Right renal pelvis (tissue), 4 donors: ENCODE measurements around the gene IDI1. TPM values are rescaled to one million over a fixed set of nuclear protein-coding genes. Genes with fewer than 3 reads are reported as not detected.
A peak's percentile ranks its signal among the peaks of the same experiment; 100 is the strongest.
"Not testable (repeated sequence)": the region's sequence is repeated elsewhere in the genome, so short reads cannot be mapped to it uniquely, and the experiment has no call there.

ENCODE experiments used
- DNase-seq, 4 donors: peaks; one replicate each; pipeline ENCODE4 v3.0.0-alpha.2; 2013; ENCODE audit warnings: low read depth in 4 of 4, low spot score in 3 of 4, missing footprints in 1 of 4
- polyA plus RNA-seq, 4 donors: library from polyadenylated mRNA; unstranded; fragments of 120-200 nt; gene quantifications; one replicate each; pipeline ENCODE4 v1.2.1, GENCODE V29; 2013; ENCODE audit not compliant: insufficient read length in 4 of 4

IDI1 gene
- polyA plus RNA-seq, 4 donors, result 66.7 to 87.5 (median 78.3) TPM

DNA sequence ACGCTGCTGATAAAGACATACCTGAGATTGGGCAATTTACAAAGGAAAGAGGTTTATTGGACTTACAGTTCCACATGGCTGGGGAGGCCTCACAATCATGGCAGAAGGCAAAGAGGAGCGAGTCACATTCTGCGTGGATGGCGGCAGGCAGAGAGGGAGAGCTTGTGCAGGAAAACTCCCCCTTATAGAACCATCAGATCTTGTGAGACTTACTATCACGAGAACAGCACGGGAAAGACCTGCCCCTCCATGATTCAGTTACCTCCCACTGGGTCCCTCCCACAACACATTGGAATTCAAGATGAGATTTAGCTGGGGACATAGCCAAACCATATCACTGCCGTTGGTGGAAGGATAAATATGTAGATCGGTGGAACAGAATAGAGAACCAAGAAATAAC lies 17.8 kb upstream of the IDI1 start:
- not testable (repeated sequence) for DNase-seq

DNA sequence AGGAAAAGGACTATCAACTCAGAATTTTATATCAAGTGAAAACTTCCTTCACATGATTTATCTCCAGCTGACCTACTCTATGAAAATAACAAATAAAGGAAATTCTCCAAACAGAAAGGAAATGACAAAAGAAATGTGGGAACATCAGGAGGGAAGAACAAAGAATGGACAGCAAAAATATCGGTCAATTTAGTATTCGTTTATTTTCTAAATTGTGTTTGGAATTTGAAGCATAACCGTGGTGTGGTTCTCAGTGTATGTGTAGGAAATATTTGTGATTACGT lies 16.0 kb upstream of the IDI1 start:
- no peak for DNase-seq

DNA sequence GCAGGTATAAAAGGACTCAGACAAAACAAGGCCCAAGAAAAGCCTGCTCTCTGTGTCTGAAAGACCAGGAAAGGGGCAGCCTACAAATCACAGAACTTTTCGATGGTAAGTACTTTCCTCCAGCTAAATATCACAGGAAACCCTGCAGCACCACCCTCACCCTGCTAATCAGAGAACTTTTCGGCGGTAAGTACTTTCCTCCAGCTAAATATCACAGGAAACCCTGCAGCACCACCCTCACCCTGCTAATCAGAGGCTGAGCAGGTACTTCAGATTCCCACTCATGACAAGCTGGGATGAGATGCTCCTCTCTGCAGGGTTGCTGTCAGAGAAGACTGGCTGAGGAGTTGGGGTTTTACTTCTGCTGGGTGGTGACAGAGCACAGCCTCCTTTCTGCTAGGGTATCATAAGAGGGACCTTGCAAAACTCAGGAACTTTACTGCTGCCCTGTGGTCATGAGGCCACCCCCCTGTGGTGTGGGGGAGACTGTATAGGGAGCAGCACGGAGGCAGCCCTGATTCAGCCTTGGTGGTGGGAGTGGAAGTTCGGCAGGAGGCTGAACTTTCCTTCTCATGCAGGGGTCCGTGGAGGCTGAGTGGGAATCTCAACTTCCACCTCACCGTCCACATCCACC lies 14.4 kb upstream of the IDI1 start:
- DNase-seq, result no peak

DNA sequence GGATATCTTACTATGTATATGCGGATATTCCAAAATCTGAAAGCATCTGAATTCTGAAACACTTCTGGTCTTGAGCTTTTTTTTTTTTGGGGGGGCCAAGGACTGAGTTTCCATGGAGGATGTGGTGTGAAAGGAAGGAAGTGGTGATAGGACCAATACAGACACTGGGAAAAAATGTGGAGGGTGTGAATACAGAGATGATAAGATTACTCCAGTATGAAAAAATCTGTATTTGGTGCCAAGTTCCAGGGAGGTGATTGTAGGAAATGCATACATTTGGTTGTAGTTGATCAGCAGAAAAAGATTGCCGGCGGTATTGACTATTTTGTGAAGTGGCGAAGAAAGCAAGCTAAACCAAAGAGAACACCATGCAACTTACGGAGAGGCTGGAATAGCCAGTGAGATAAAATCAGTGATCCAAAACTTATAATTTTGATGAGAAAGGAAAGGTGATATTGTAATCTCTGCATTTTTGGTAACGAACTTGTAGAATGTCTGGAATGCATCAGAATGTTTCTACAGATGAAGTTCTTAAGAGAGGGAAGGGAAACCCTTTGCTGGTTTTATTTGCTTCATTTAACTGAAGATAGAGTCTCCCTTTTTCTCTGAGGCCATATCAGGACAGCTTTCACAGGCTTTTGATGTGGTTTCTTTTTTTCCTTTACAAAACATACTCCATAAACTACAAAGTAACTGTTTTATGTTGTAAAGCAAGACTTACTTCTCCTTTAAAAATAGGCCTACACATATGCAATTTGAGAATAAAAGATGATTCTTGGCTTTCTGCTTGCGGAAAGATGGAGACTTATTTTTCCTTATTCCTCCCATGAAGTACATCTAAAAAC lies 13.2 kb upstream of the IDI1 start:
- no peak for DNase-seq

DNA sequence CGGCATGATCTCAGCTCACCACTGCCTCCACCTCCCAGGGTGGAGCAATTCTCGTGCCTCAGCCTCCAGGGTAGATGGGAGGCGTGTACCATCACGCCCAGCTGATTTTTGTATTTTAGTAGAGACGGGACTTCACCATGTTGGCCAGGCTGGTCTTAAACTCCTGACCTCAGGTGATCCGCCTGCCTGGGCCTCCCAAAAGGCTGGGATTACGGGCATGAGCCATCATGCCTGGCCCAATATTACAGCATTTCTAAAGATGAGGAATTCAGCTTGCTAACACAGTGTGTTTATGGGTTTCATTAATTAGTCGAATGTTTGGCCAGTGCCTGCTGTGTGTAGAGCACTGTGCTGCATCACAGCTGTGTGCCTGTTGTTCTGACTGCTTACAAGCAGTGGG lies 11.0 kb upstream of the IDI1 start:
- DNase-seq, result no peak

DNA sequence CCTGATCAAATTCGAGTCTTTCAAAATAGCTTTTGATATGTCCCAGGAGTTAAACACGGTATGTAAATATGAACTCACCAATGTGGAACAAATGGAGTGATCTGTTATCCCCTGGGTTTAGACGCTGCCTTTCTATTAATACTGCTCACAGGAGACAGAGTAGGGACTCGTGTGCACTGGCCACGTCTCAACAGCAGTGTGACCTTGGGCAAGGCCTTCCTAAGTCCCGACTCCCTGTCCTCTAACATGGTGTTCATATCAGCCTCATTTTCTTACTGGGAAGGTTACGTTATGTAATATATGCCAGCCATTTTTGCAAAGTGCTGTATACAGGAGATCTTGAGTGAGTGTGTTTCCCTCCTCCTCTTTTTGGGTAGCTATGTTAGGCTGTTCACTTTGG lies 9.1 kb upstream of the IDI1 start:
- DNase-seq, result no peak

DNA sequence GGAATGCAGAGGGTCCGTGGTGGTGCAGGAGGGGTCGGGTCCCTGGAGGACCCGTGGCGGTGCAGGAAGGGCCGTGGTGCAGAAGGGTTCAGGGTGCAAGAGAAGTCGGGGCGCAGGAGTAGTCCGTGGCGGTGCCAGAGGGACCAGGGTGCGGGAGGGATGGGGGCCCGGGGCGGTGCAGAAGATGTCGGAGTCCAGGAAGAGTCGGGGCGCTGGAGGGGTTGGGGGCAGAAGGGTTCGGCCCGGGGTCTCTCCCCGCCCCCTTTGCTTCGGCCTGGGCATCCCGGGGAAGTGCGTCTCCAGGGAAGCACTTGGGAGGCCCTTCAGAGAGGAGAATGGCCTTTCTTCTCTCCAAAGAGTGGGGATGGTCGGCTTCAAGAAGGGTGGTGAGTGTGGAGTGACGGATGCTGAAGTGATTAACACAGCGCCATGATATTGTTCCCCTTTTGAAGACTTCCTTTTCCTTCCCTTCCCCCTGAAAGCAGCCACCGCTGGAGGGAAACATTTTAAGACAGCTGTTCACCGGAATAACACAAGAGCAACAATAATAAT lies 8.3 kb upstream of the IDI1 start:
- no peak for DNase-seq

DNA sequence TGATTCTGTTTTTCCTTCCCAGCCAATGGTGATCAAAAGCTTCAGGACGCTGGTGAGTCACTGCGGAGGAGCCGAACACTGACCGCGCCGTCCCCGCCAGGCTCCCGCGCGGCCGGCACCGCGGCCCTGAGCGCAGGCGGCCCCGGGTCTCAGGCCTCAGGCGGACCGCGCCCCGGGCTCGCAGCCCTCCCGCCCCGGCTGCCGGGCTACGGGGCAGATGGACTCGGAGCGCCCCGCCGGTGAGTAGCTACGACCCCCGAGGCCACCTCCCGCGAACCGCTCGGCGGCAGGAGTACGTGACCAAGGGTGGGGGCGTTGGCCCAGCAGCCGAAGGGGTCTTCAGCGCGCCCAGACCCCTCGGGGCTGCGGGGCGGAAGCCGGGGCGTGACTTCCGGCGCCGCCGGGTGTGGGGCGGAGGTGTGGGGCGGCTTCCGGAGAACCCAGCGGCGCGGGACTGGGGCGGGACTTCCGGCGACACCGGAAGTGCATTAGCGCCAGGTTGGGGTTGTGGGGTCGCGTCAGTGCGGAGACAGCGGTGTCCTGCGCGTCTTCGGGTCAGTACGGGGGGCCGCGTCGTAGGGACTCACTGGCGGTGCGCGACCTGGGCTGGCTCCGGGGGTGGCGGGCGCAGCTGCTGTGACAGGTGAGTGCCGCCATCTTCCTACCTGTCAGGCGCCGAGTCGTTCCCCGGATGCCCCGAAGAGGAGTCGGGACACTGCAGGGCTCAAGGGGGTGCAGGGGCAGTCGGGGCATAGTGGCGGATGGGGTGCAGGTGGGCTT lies 7.6 kb upstream of the IDI1 start, which contains the start of gene WDR37:
Gene WDR37, plus strand, starts transcription at position 60 of the 780 bp plus-strand sequence. CDS start 15,771 bp downstream, outside the sequence.
- DNase-seq, result peak in 3 of 4 donors; percentile 65 to 83 (median 73)

DNA sequence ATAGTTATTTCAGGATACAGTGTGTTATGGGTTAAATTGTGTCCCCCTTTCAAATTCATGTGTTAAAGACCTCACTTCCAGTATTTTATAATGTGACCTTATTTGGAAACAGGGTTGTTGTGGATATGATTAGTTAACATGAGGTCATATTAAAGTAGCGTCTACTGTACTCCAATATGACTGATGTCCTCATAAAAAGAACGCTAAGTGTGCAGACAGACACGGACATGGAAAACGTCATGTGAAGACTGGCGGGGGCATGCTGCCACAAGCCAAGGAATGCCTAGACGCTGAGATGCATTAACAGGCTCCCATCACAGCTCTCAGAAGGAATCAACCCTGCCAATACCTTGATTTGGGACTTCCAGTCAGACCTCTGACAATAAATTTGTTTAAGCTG lies 5.8 kb upstream of the IDI1 start:
- no peak for DNase-seq

DNA sequence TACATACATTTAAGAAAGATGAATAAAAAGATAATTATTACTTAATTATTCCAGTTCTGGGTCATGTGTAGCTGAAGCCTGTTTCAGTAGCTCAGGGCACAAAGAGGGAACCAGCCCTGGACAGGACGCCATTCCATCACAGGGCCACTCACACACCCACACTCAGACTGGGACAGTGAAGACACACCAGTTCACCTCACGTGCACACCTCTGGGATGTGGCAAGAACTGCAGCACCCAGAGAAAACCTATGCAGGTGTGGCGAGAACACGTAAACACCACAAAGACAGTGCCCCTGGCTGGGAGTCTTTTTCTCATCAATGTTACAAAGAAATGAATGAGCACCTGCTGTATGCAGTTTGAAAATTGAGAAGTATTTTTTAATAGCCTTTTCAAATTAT lies 1.6 kb upstream of the IDI1 start:
- no peak for DNase-seq

DNA sequence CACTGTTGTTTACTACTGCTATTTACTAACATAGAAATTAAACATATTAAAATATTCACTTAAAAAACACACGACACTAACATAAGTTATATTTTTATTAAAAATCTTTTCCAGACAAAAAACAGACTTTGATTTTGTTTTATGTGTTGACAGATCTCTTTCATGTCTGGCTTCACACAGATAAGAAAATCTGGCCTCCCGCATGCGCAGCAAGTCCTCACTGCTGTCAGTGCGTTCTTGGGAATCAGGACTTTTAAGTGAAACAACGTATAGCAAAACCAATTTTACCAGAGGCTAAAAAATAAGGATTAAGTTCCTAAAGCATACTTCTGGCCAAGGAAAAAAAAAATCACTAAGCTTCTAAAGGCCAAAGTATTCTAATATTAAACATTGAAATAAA lies 1.2 kb upstream of the IDI1 start:
- DNase-seq, result no peak

DNA sequence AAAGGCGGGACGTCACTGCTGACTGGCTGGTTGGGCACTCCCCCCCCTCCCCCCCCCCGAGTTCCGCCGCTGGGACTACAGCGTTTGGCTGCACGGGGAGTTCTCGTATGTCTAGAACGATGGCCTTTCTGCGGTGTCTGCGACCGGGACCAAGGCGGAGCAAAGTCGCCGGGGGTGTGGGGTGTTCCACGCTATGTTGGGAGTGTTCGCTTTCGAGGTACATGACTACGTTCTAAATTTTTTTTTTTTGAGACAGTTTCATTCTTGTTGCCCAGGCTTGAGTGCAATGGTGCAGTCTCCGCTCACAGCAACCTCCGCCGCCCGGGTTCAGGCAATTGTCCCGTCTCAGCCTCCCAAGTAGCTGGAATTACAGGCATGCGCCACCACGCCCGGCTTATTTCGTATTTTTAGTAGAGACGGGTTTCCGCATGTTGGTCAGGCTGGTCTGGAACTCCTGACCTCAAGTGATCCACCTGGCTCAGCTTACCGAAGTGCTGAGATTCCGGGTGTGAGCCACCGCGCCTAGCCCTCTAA lies 573 bp upstream of the IDI1 start:
- no peak for DNase-seq

DNA sequence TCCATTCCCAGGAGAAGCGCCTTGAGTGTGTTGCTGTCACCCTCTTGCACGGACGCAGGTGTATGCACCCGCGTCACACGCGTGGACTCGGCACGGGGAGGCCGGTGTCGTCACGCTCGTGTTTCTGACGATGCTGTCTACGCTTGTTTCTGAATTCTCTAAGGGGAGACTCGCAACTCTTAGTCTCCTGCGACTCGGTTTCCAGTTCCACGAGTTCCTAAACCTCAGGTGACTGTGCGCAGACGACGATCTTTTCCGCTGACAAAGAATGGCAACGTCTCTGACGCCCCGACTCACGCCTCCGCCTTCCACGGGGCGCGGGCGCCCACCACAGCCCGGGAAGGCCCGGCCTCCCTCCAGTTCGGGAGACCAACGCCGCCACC lies 579 bp downstream of the IDI1 start:
- DNase-seq, result no peak

DNA sequence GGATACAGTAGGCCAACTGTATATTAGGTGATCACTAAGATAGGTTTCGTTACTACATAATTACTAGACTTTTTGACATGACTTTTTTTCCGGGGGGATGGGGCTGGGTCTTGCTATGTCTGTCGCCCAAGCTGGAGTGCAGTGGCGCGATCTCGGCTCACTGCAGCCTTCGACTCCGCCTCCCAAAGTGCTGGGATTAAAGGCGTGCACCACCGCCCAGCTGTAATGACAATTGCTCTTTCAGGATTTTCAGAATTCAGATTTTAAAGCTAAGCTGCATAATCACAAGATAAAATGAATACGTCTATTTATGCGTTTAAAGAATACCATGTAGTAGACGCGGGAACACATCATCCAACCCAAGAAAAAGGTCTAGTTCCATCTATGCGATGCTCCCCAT lies 982 bp downstream of the IDI1 start:
- DNase-seq, result no peak

DNA sequence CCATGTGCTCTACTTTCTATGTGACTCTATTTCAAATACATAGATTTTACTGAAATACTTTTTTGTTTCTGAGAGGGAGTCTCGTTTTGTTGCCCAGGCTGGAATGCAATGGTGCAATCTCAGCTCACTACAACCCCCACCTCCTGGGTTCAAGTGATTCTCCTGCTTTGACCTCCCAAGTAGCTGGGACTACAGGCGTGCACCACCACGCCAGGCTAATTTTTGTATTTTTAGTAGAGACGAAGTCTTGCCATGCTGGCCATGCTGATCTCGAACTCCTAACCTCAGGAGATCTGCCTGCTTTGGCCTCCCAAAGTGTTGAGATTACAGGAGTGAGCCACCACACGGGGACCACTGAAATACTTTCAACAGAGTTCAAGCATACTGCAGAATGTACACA lies 3.5 kb downstream of the IDI1 start:
- DNase-seq, result no peak

DNA sequence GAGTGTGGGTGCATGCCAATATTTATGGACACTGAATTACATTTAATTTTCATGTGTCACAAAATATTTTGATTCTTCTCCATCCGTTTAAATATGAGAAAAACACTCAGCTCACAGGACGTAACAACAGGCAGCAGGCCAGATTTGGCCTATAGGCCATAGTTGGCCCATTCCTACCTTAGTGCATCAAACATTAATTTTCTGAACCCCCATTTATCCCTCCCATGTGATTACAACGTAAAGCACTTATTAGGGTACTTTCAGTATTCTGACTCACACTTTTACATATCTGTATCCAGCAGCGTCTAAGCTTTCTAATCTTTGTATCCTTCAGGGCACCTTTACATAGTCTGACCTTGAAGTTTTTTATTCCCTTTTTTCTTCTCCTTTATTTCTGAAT lies 4.0 kb downstream of the IDI1 start:
- no peak for DNase-seq

DNA sequence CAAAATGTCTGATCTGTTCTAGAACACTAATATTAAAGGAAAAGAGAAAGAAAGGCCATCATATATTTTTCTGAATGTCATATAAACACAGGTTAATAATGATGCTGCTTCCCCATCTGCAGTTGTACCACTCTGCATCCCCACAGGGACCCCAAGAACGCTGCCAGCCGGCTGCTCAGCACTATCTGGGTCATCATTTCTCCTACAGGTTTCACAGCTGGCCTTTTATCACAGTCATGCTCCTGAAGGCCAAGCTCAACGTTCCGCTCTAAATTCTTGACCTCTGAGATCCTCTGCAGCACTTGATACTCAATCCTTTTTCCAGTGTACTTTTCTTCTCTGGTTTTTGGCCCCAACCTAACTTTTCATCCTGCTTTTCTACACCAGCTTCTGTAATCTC lies 4.8 kb downstream of the IDI1 start:
- no peak for DNase-seq

DNA sequence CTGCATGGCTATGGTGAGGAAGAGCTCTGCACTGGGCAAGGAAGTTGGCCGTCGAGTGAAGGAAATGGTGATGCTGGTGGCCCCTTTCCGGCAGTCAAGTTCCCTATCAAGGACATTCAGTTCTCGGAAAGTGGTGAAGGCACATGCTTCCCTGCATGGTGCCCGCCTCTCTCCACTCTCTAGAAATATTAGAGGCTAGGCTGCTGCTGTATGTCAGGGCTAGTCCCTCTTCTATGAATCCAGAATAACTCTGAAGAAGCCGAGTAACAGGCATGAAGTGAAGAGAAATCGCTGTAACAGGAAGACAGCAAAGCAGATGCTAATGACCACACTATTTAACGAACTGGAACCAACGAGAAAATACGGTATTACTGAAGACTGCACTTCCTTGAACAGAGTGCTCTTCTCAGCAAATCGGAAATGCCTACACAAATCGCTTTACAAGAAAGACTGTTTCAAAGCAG lies 5.4 kb downstream of the IDI1 start:
- no peak for DNase-seq

DNA sequence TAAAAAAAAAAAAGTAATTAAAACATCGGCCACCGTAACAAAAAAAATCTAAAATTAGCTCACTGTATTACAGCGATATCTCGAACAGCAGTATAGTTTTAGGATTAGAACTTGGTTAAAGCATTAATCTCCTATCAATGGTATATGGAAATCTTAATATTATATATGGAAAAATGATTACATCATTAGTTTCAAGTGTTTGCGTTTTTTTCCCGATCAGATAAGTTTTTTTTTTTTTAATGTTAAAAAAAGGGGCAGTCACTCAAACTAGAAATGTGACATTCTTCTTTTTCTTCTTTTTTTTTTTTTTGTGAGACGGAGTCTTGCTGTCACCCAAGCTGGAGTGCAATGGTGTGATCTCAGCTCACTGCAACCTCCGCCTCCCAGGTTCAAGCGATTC lies 7.4 kb downstream of the IDI1 start:
- no peak for DNase-seq

DNA sequence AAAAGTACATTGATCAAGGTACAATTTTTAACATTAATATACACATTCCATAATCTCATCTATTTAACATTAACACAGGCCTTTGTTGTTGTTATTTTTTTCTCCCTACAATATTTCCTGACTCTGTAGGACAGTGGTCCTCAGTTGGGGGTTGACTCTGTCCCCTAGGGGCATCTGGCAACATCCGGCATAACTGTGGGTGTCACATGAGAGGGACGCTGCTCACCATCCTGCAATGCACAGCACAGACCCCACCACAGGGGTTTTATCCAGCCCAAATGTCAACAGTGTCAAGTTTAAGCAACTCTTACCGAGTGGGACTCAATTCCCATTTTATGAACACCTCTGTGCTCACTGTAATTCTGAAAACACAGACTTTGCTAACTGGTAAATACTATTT lies 8.8 kb downstream of the IDI1 start:
- no peak for DNase-seq

DNA sequence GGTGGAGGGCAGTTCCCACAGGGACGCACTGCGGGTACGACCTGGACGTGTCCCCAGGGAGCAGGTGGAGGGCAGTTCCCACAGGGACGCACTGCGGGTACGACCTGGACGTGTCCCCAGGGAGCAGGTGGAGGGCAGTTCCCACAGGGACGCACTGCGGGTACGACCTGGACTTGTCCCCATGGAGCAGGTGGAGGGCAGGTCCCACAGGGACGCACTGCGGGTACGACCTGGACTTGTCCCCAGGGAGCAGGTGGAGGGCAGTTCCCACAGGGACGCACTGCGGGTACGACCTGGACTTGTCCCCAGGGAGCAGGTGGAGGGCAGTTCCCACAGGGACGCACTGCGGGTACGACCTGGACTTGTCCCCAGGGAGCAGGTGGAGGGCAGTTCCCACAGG lies 10.2 kb downstream of the IDI1 start:
- not testable (repeated sequence) for DNase-seq
